CD14-positive monocyte (primary cell): ENCODE measurements around the gene PAXX. TPM values are rescaled to one million over a fixed set of nuclear protein-coding genes. Genes with fewer than 3 reads are reported as not detected.

Source experiments
- DNase-seq, 3 donors: peaks; one replicate each; pipeline ENCODE4 v3.0.0-alpha.2; 2011 to 2022
- H2AFZ ChIP-seq: 2 replicates; pipeline ENCODE4 v1.6.0; 2012; ENCODE audit warnings: mild to moderate bottlenecking, low read depth, low read length, inconsistent platforms; ENCODE audit not compliant: insufficient read depth, poor library complexity, severe bottlenecking
- H3K27ac ChIP-seq, 2 donors: 1 replicate in 1 of 2; 2 replicates in 1 of 2; pipeline ENCODE4 v1.5.1; 2012 to 2013; ENCODE audit warnings: low read length in 2 of 2, control low read depth in 1 of 2, inconsistent platforms in 1 of 2, low read depth in 1 of 2, mild to moderate bottlenecking in 1 of 2
- H3K27me3 ChIP-seq, 2 donors: one replicate each; pipeline versions ENCODE4 v1.6.0 to v1.6.1; 2011 to 2013; ENCODE audit warnings: low read length in 2 of 2; ENCODE audit not compliant: control insufficient read depth in 2 of 2, insufficient read depth in 2 of 2
- H3K36me3 ChIP-seq, 2 donors: replicated peaks in 1 of 2; 1 replicate in 1 of 2; 2 replicates in 1 of 2; pipeline versions ENCODE4 v1.5.1 to v1.6.1; 2012 to 2013; ENCODE audit warnings: low read length in 2 of 2, control low read depth in 1 of 2, inconsistent platforms in 1 of 2, mild to moderate bottlenecking in 1 of 2; ENCODE audit not compliant: insufficient read depth in 2 of 2, control insufficient read depth in 1 of 2
- H3K4me1 ChIP-seq, 2 donors: 1 replicate in 1 of 2; 2 replicates in 1 of 2; pipeline versions ENCODE4 v1.5.1 to v1.6.1; 2012 to 2013; ENCODE audit warnings: low read length in 2 of 2, control low read depth in 1 of 2, inconsistent platforms in 1 of 2, mild to moderate bottlenecking in 1 of 2, moderate library complexity in 1 of 2; ENCODE audit not compliant: insufficient read depth in 2 of 2, control insufficient read depth in 1 of 2
- H3K4me2 ChIP-seq: replicated peaks from 2 replicates; pipeline ENCODE3; 2012; ENCODE audit warnings: low read length, moderate library complexity, mild to moderate bottlenecking; ENCODE audit not compliant: poor library complexity, severe bottlenecking; ENCODE audit errors: extremely low read depth
- H3K4me3 ChIP-seq, 3 experiments: fragments of 200-600 bp in 1 of 3; sonication (generic) in 1 of 3; replicated peaks in 1 of 3; 1 replicate in 2 of 3; 2 replicates in 1 of 3; pipeline ENCODE4 v1.5.1; 2011 to 2013; ENCODE audit warnings: low read length in 3 of 3, mild to moderate bottlenecking in 3 of 3, control low read depth in 2 of 3, low read depth in 2 of 3, inconsistent platforms in 1 of 3, moderate library complexity in 1 of 3
- H3K79me2 ChIP-seq: 2 replicates; pipeline ENCODE4 v1.6.0; 2012; ENCODE audit warnings: mild to moderate bottlenecking, control low read depth, inconsistent platforms, low read length, moderate library complexity; ENCODE audit not compliant: insufficient read depth
- H3K9ac ChIP-seq: 2 replicates; pipeline ENCODE4 v1.6.0; 2017; ENCODE audit warnings: low read length, mild to moderate bottlenecking; ENCODE audit not compliant: insufficient read depth, poor library complexity, severe bottlenecking
- H3K9me3 ChIP-seq, 2 donors: replicated peaks in 1 of 2; 1 replicate in 1 of 2; 2 replicates in 1 of 2; pipeline versions ENCODE4 v1.5.1 to v1.6.1; 2012 to 2013; ENCODE audit warnings: low read length in 2 of 2, control low read depth in 1 of 2; ENCODE audit not compliant: control insufficient read depth in 1 of 2, insufficient read depth in 1 of 2
- H4K20me1 ChIP-seq: 2 replicates; pipeline ENCODE4 v1.6.0; 2012; ENCODE audit warnings: mild to moderate bottlenecking, low read length, control low read depth, moderate library complexity; ENCODE audit not compliant: insufficient read depth
- H3K27ac Mint-ChIP-seq, 7 donors: one replicate each; pipeline ENCODE4 v1.8.0; 2020; ENCODE audit warnings: mild to moderate bottlenecking in 7 of 7, mixed read lengths in 7 of 7, moderate library complexity in 6 of 7, inconsistent platforms in 2 of 7
- H3K27me3 Mint-ChIP-seq, 3 donors: one replicate each; pipeline ENCODE4 v1.8.0; 2021 to 2022; ENCODE audit warnings: low read depth in 3 of 3, mild to moderate bottlenecking in 3 of 3, mixed read lengths in 3 of 3, moderate library complexity in 3 of 3, inconsistent platforms in 1 of 3
- H3K36me3 Mint-ChIP-seq, 2 donors: one replicate each; pipeline ENCODE4 v1.8.0; 2020; ENCODE audit warnings: mixed read lengths in 2 of 2, inconsistent platforms in 1 of 2, mild to moderate bottlenecking in 1 of 2
- H3K4me1 Mint-ChIP-seq: one replicate; pipeline ENCODE4 v1.8.0; 2020; ENCODE audit warnings: mild to moderate bottlenecking, mixed read lengths
- H3K4me3 Mint-ChIP-seq, 2 donors: one replicate each; pipeline ENCODE4 v1.8.0; 2020; ENCODE audit warnings: mild to moderate bottlenecking in 2 of 2, mixed read lengths in 2 of 2, moderate library complexity in 1 of 2
- H3K9me3 Mint-ChIP-seq, 7 donors: one replicate each; pipeline ENCODE4 v1.8.0; 2020 to 2022; ENCODE audit warnings: mixed read lengths in 7 of 7, mild to moderate bottlenecking in 6 of 7, moderate library complexity in 6 of 7, inconsistent platforms in 2 of 7
- WGBS: methylation state at CpG from one replicate; pipeline ENCODE4 v1.1.5; 2013; ENCODE audit warnings: missing lambda C conversion rate; ENCODE audit not compliant: insufficient coverage; 5-methylcytosine and 5-hydroxymethylcytosine counted together
- intact Hi-C, 2 donors: fragments of 100-400 bp; cut with micrococcal nuclease; formaldehyde crosslinking; loops; one replicate each; pipeline versions ENCODE4 v1.15.0 to v1.15.1; 2023
- polyA plus RNA-seq, 3 donors: library from polyadenylated mRNA; depleted of rRNA in 1 of 3; unstranded in 2 of 3; stranded (reverse) in 1 of 3; fragments of 300-500 nt in 2 of 3; fragments of >200 nt in 1 of 3; fragmentation: Illumina TruSeq in 2 of 3; gene quantifications; 1 replicate in 2 of 3; 2 replicates in 1 of 3; pipeline ENCODE4 v1.2.3, GENCODE V29; 2012 to 2021
- TF ChIP-seq, protein P1 (sequence below): fragments of 200-600 bp; IDR thresholded peaks from one replicate; pipeline ENCODE4 v1.8.0; 2022; ENCODE audit warnings: antibody characterized with exemption, mild to moderate bottlenecking

PAXX gene
- polyA plus RNA-seq, 3 donors: 35.3 to 92.9 (median 40.7) TPM

GRCh38 chr9:136965771-136966484 lies 26.3 kb upstream of the PAXX start:
- Histone ChIP-seq H3K79me2 (no peaks in the 10 kb centered on the region), H3K9me3 (no peaks in the 10 kb centered on the region), H3K9ac (no peak overlapping the region), H3K4me1 (peaks cover 10 to 17% of the 10 kb centered on the region in 2 donors), H3K27ac (no peak overlapping the region), H3K36me3 (no peaks in the 10 kb centered on the region), H3K4me2 (no peak overlapping the region), H3K4me3 (no peak overlapping the region), H3K27me3 (no peaks in the 10 kb centered on the region), H4K20me1 (no peaks in the 10 kb centered on the region), H2AFZ (no peak overlapping the region)
- no peaks in the 10 kb centered on the region for H3K36me3 Mint-ChIP-seq
- TF ChIP-seq, protein P1, sequence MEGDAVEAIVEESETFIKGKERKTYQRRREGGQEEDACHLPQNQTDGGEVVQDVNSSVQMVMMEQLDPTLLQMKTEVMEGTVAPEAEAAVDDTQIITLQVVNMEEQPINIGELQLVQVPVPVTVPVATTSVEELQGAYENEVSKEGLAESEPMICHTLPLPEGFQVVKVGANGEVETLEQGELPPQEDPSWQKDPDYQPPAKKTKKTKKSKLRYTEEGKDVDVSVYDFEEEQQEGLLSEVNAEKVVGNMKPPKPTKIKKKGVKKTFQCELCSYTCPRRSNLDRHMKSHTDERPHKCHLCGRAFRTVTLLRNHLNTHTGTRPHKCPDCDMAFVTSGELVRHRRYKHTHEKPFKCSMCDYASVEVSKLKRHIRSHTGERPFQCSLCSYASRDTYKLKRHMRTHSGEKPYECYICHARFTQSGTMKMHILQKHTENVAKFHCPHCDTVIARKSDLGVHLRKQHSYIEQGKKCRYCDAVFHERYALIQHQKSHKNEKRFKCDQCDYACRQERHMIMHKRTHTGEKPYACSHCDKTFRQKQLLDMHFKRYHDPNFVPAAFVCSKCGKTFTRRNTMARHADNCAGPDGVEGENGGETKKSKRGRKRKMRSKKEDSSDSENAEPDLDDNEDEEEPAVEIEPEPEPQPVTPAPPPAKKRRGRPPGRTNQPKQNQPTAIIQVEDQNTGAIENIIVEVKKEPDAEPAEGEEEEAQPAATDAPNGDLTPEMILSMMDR: no peak
- peaks cover 8 to 18% (median 14%) of the 10 kb centered on the region in 3 donors for H3K27me3 Mint-ChIP-seq
- H3K4me1 Mint-ChIP-seq: peaks cover 16% of the 10 kb centered on the region
- intact Hi-C loops: no loop called here
- H3K4me3 Mint-ChIP-seq: peak overlapping the region; percentile 39 to 73
- DNase-seq: peak in 2 of 3 donors; percentile 12 to 52
- H3K27ac Mint-ChIP-seq: peak overlapping the region in 1 of 7 donors; percentile 54
- WGBS: 31% methylated on average over 16 of the region's 23 CpGs
- peaks cover 0 to 2% (median 0%) of the 10 kb centered on the region in 7 donors for H3K9me3 Mint-ChIP-seq

DNA sequence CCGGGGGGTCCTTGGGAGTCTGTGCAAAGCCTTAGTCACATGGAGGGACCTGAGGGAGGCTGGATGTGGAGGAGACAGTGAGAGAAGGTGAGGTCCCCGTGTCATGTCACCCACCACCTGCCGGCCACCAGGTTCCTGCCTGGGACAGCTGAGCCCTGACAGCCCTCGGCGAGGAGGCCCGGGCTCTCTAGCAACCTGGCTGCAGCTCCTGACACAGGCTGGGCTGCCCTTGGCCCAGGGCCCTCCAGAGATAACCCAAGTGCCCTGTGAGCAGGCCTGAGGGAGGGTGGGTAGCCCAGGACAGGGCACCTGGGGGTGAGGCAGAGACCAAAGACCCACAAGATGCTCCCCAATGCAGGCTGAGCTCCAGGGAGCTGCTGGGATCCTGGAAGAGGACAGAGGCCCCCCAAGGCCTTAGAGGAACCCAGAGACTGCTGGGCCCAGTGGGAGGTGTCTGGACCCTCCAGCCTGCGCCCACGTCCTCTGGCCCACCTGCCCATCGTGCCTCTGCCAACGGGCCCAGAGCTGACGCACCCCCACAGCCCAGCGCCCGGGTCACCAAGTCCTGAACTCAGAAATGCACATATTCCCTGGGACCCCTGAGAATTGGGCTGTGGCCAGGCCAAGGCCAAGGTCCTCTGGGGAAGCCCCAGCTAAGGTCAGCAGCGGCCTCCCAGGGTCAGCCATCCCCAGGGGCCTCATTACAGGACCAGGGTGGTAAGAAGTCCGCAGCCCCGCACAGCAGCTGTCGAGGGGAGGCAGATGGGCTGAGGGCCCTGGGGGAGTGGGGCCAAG lies 23.7 kb upstream of the PAXX start:
- Histone ChIP-seq H3K4me1 (peaks cover 10 to 17% of the 10 kb centered on the region in 2 donors), H3K27me3 (no peaks in the 10 kb centered on the region), H2AFZ (no peak overlapping the region), H3K27ac (no peak overlapping the region), H3K4me2 (no peak overlapping the region), H4K20me1 (no peaks in the 10 kb centered on the region), H3K9ac (no peak overlapping the region), H3K36me3 (no peaks in the 10 kb centered on the region), H3K79me2 (no peaks in the 10 kb centered on the region), H3K9me3 (no peaks in the 10 kb centered on the region), H3K4me3 (no peak overlapping the region)
- Mint-ChIP-seq H3K9me3 (no peaks in the 10 kb centered on the region), H3K4me3 (no peak overlapping the region), H3K27me3 (peaks cover 8 to 18% (median 14%) of the 10 kb centered on the region in 3 donors), H3K27ac (no peak overlapping the region), H3K4me1 (peaks cover 16% of the 10 kb centered on the region), H3K36me3 (no peaks in the 10 kb centered on the region)
- intact Hi-C loops: no loop called here
- WGBS: 91% methylated on average over 16 of the region's 17 CpGs
- TF ChIP-seq, protein P1: no peak
- no peak for DNase-seq
